A204.1 (cell line): ENCODE measurements around the gene CWC15.
A peak's percentile ranks its signal among the peaks of the same experiment; 100 is the strongest.
"Not testable (repeated sequence)": the region's sequence is repeated elsewhere in the genome, so short reads cannot be mapped to it uniquely, and the experiment has no call there.

Experiments used
- FAIRE-seq: peaks from 2 replicates; lab custom pipeline; 2012; peaks lifted over from hg19 to GRCh38; lab: Jason Lieb, UNC

CWC15 gene

GRCh38 chr11:94973099-94973968 is at the start of gene CWC15, which contains the start of gene KDM4D:
Gene CWC15 (minus strand): TSS chr11:94973556. CDS start chr11:94972185, 1,371 bp downstream.
Gene KDM4D (plus strand): TSS chr11:94973709. CDS start chr11:94997373, 23,664 bp downstream.
- peak; percentile 96 for FAIRE-seq

GRCh38 chr11:95021468-95021867 is 48.1 kb upstream of the CWC15 start:
- not testable (repeated sequence) for FAIRE-seq

GRCh38 chr11:95016139-95016538 is 42.8 kb upstream of the CWC15 start:
- no peak for FAIRE-seq

GRCh38 chr11:95014184-95014821 is 40.9 kb upstream of the CWC15 start:
- no peak for FAIRE-seq

GRCh38 chr11:95011376-95011775 is 38.0 kb upstream of the CWC15 start:
- no peak for FAIRE-seq

- no peak for FAIRE-seq
Measured at GRCh38 chr11:95005642-95006041, 32.3 kb upstream of the CWC15 start.

- no peak for FAIRE-seq
Measured at GRCh38 chr11:95003716-95004115, 30.4 kb upstream of the CWC15 start.

GRCh38 chr11:94998285-94998684 is 24.9 kb upstream of the CWC15 start:
- FAIRE-seq, result no peak

GRCh38 chr11:94997437-94997836 is 24.1 kb upstream of the CWC15 start:
- no peak for FAIRE-seq

- no peak for FAIRE-seq
Measured at GRCh38 chr11:94993400-94993943, 20.1 kb upstream of the CWC15 start.

- FAIRE-seq, result no peak
Measured at GRCh38 chr11:94988748-94989147, 15.4 kb upstream of the CWC15 start.

- no peak for FAIRE-seq
Measured at GRCh38 chr11:94987378-94987777, 14.0 kb upstream of the CWC15 start.

- no peak for FAIRE-seq
Measured at GRCh38 chr11:94975599-94975998, 2.2 kb upstream of the CWC15 start.

GRCh38 chr11:94974178-94974577 is 822 bp upstream of the CWC15 start:
- no peak for FAIRE-seq

- no peak for FAIRE-seq
Measured at GRCh38 chr11:94972700-94973098, 657 bp downstream of the CWC15 start.

GRCh38 chr11:94968334-94968958 is 4.9 kb downstream of the CWC15 start:
- FAIRE-seq, result peak; percentile 56

- no peak for FAIRE-seq
Measured at GRCh38 chr11:94964934-94965333, 8.4 kb downstream of the CWC15 start.

GRCh38 chr11:94961255-94961654 is 12.1 kb downstream of the CWC15 start:
- FAIRE-seq, result no peak

GRCh38 chr11:94960488-94960887 is 12.9 kb downstream of the CWC15 start:
- no peak for FAIRE-seq

GRCh38 chr11:94959179-94959578 is 14.2 kb downstream of the CWC15 start:
- no peak for FAIRE-seq

- FAIRE-seq, result no peak
Measured at GRCh38 chr11:94958121-94958696, 15.1 kb downstream of the CWC15 start.

GRCh38 chr11:94956963-94957362 is 16.4 kb downstream of the CWC15 start:
- no peak for FAIRE-seq
